ENCODE data around the gene CARM1. TPM values are rescaled to one million over a fixed set of nuclear protein-coding genes. Genes with fewer than 3 reads are reported as not detected.

Gene CARM1
- total RNA-seq, 1 experiment from 2014 or later: 103 TPM

DNA sequence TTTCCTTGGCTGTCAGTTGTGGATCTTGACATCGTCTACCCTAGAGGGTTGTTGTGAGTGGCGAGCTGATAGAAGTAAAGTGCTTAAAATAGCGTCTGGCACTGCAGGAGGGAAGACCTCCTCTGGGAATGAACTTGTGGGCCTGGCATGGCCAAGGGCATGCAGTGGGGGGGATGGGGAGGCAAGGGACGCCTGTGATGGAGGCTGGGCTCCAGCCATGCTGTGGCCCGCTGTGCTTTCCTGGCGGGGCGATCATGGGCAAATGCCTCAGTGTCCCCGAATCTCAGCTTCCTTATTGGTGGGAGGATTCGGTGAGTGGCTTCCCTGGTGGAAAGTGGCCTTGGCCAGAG lies 10.7 kb downstream of the CARM1 start:
- ATAC-seq: no peak
- POLR2A ChIA-PET: no interaction called here
- intact Hi-C loops (cut with micrococcal nuclease): no loop called here

More for the DNA sequence above, 10.7 kb downstream of the CARM1 start:
- Histone ChIP-seq H4K20me1 (ENCODE audit: insufficient read depth) (peaks cover 5% of the 10 kb centered on the region; the same call in 1 of the 2 replicates), H3K79me2 (ENCODE audit: insufficient read depth, low read length) (peaks cover 97% of the 10 kb centered on the region), H3K27me3 (ENCODE audit: insufficient read depth, low read length) (no peaks in the 10 kb centered on the region), H3K9ac (ENCODE audit: low read length) (no peak overlapping the region), H3K9me2 (ENCODE audit: insufficient read depth) (no peaks in the 10 kb centered on the region), H3K27ac (ENCODE audit: low read depth, low read length) (no peak overlapping the region), H3K4me1 (ENCODE audit: control insufficient read depth in 1 of 2, insufficient read depth in 2 of 2, low read length in 2 of 2) (peaks cover 31 to 95% of the 10 kb centered on the region in 2 experiments), H3K36me3 (ENCODE audit: control insufficient read depth in 1 of 2, insufficient read depth in 2 of 2, low read length in 2 of 2) (no peaks in the 10 kb centered on the region), H3K9me3 (ENCODE audit: control insufficient read depth in 1 of 2, insufficient read depth in 1 of 2, low read depth in 1 of 2, low read length in 2 of 2) (no peaks in the 10 kb centered on the region), H2AFZ (ENCODE audit: low read depth, low read length, poor library complexity, severe bottlenecking) (no peak overlapping the region), H3K4me3 (replicated peaks in 1 of 2; ENCODE audit: low read depth in 1 of 2, low read length in 2 of 2) (no peak overlapping the region), H3K4me2 (ENCODE audit: low read length) (no peak overlapping the region)
- ChIA-PET RAD21 (ENCODE audit: low non-redundant PET in 1 of 2, low total read pairs in 2 of 2, uncharacterized antibody in 2 of 2, unreplicated experiment in 2 of 2) (no interaction called here), CTCF (interaction anchor here (3.7 kb wide), 1 partner anchor 18 kb away, joined by 15 read pairs; no protein-coding TSS in a partner anchor)
- TF ChIP-seq EZH2 (IDR thresholded peaks at IDR 0.05) (no peak), CTCF (IDR thresholded peaks at IDR 0.05 in 2 of 3, conservative IDR thresholded peaks at IDR 0.05 in 1 of 3; ENCODE audit: borderline replicate concordance in 1 of 3, insufficient read depth in 1 of 3, low read depth in 2 of 3, low read length in 2 of 3) (no peak), JUND (IDR thresholded peaks at IDR 0.05) (no peak), SIN3A (IDR thresholded peaks at IDR 0.05; ENCODE audit: low read depth) (no peak)
- TF ChIP-seq, protein P1, sequence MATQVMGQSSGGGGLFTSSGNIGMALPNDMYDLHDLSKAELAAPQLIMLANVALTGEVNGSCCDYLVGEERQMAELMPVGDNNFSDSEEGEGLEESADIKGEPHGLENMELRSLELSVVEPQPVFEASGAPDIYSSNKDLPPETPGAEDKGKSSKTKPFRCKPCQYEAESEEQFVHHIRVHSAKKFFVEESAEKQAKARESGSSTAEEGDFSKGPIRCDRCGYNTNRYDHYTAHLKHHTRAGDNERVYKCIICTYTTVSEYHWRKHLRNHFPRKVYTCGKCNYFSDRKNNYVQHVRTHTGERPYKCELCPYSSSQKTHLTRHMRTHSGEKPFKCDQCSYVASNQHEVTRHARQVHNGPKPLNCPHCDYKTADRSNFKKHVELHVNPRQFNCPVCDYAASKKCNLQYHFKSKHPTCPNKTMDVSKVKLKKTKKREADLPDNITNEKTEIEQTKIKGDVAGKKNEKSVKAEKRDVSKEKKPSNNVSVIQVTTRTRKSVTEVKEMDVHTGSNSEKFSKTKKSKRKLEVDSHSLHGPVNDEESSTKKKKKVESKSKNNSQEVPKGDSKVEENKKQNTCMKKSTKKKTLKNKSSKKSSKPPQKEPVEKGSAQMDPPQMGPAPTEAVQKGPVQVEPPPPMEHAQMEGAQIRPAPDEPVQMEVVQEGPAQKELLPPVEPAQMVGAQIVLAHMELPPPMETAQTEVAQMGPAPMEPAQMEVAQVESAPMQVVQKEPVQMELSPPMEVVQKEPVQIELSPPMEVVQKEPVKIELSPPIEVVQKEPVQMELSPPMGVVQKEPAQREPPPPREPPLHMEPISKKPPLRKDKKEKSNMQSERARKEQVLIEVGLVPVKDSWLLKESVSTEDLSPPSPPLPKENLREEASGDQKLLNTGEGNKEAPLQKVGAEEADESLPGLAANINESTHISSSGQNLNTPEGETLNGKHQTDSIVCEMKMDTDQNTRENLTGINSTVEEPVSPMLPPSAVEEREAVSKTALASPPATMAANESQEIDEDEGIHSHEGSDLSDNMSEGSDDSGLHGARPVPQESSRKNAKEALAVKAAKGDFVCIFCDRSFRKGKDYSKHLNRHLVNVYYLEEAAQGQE (IDR thresholded peaks at IDR 0.05; ENCODE audit: low read depth): no peak
- TF ChIP-seq, protein P2, sequence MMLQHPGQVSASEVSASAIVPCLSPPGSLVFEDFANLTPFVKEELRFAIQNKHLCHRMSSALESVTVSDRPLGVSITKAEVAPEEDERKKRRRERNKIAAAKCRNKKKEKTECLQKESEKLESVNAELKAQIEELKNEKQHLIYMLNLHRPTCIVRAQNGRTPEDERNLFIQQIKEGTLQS (IDR thresholded peaks at IDR 0.05): no peak
- DNase-seq (ENCODE audit: low read depth, low spot score): no peak
- no TSS peak for BruUV-seq (replicated peaks)
